DND-41 (cell line): ENCODE measurements around the gene ITPRIPL2.

Source experiments
- ATAC-seq: fragments of 200-7000 bp; cut with Tn5 transposase; 3 replicates; pipeline ENCODE4 v1.9.1; 2021; ENCODE audit warnings: low read depth; ENCODE audit not compliant: insufficient read depth
- DNase-seq: peaks from one replicate; pipeline ENCODE4 v3.0.0-alpha.2; 2020
- H2AFZ ChIP-seq: 2 replicates; pipeline ENCODE4 v1.6.0; 2012; ENCODE audit warnings: low read depth, low read length
- H3K27ac ChIP-seq: 2 replicates; pipeline ENCODE4 v1.5.1; 2012; ENCODE audit warnings: low read length, inconsistent platforms
- H3K27me3 ChIP-seq: fragments of 200-600 bp; sonication (generic); 2 replicates; pipeline ENCODE4 v1.6.0; 2012; ENCODE audit warnings: low read length, mild to moderate bottlenecking, inconsistent platforms; ENCODE audit not compliant: insufficient read depth, poor library complexity
- H3K36me3 ChIP-seq: 2 replicates; pipeline ENCODE4 v1.5.1; 2012; ENCODE audit warnings: low read length, inconsistent platforms; ENCODE audit not compliant: insufficient read depth
- H3K4me1 ChIP-seq: 2 replicates; pipeline ENCODE4 v1.5.1; 2012; ENCODE audit warnings: mild to moderate bottlenecking, low read length; ENCODE audit not compliant: insufficient read depth
- H3K4me2 ChIP-seq: 2 replicates; pipeline ENCODE4 v1.6.0; 2012; ENCODE audit warnings: mild to moderate bottlenecking, moderate library complexity, low read length, inconsistent platforms; ENCODE audit not compliant: insufficient read depth
- H3K4me3 ChIP-seq, 2 experiments: fragments of 200-600 bp in 1 of 2; shearing (Covaris generic) in 1 of 2; 2 replicates each; pipeline ENCODE4 v1.5.1; 2012 to 2016; ENCODE audit warnings: inconsistent platforms in 2 of 2, low read length in 2 of 2, mild to moderate bottlenecking in 2 of 2, low read depth in 1 of 2, moderate library complexity in 1 of 2
- H3K79me2 ChIP-seq: 2 replicates; pipeline ENCODE4 v1.6.0; 2012; ENCODE audit warnings: low read length, inconsistent platforms; ENCODE audit not compliant: insufficient read depth
- H3K9ac ChIP-seq: 2 replicates; pipeline ENCODE4 v1.6.0; 2012; ENCODE audit warnings: low read depth, mild to moderate bottlenecking, inconsistent platforms, low read length, moderate library complexity
- H3K9me3 ChIP-seq: 2 replicates; pipeline ENCODE4 v1.5.1; 2012; ENCODE audit warnings: low read length, moderate library complexity, mild to moderate bottlenecking, inconsistent platforms; ENCODE audit not compliant: insufficient read depth, severe bottlenecking
- H4K20me1 ChIP-seq: 2 replicates; pipeline ENCODE4 v1.6.0; 2012; ENCODE audit warnings: low read length; ENCODE audit not compliant: insufficient read depth
- EZH2 ChIP-seq: IDR thresholded peaks from 3 replicates; pipeline ENCODE4 v1.6.1; 2012; ENCODE audit warnings: borderline replicate concordance, low read depth, mild to moderate bottlenecking, moderate library complexity, low read length, inconsistent platforms; ENCODE audit not compliant: severe bottlenecking
- TF ChIP-seq, protein P1 (sequence below): IDR thresholded peaks from 2 replicates; pipeline ENCODE4 v1.5.1; 2012; ENCODE audit warnings: borderline replicate concordance, low read length, moderate library complexity, mild to moderate bottlenecking; ENCODE audit not compliant: poor library complexity, severe bottlenecking; ENCODE audit errors: extremely low read depth

Gene ITPRIPL2

DNA sequence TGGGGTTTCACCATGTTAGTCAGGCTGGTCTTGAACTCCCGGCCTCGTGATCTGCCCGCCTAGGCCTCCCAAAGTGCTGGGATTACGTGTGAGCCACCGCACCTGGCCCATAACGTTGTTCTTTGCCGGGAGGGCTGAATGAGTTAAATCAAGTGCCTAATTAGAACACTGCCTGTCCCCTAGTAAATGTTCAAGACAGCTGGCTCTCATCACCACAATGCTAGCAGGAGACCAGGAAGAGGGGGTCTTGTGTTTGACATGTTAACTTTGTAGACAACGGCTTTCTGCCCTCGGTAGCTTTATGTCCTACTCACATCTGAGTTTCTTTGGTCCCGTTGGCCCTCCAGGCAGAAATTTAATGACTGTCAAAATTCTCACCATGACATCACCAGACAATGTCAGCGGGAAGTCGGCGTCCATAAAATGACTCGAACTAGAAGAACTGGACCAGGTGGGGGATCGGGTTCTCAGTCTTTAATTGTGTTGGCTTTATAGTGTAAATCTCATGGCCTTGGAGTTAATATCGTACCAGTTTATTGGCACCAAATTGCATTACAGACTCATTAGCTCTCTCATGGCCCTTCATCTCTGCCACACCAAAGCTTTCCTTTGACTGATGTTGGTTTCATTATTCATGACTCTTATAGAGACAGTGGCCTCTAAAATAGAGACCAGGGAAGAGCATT, 11.4 kb upstream of the ITPRIPL2 start:
- no peak for DNase-seq
- no peak overlapping the region for H3K4me2 ChIP-seq

DNA sequence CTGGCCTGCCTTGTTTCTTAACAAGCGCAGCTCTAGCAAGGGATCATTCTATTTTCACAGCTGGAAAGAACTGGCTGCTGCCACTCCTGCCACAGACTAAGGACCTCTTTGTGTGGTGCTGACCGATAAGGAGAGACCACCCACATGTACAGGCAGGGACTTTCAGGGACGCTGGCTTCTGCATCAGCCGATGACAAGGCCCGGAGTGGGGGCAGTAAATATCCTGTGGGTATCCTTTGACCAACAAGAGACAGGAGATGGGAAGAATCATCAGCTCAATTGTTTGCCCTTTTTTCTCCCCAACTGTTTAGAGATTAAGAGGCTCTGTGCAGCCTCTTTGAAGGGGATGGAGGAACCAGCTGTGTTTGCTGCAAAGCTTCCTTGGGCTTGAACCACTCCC, 9.2 kb upstream of the ITPRIPL2 start:
- DNase-seq = no peak
- no peaks in the 10 kb centered on the region for H3K79me2 ChIP-seq
- no peaks in the 10 kb centered on the region for H4K20me1 ChIP-seq
- no peak overlapping the region for H3K4me2 ChIP-seq
- H3K27ac ChIP-seq = no peak overlapping the region
- no peak overlapping the region for H3K9ac ChIP-seq
- no peaks in the 10 kb centered on the region for H3K36me3 ChIP-seq
- ATAC-seq = no peak
- no peaks in the 10 kb centered on the region for H3K4me1 ChIP-seq
- H3K4me3 ChIP-seq = no peak overlapping the region
- H2AFZ ChIP-seq = no peak overlapping the region
- no peaks in the 10 kb centered on the region for H3K9me3 ChIP-seq
- TF ChIP-seq, protein P1, sequence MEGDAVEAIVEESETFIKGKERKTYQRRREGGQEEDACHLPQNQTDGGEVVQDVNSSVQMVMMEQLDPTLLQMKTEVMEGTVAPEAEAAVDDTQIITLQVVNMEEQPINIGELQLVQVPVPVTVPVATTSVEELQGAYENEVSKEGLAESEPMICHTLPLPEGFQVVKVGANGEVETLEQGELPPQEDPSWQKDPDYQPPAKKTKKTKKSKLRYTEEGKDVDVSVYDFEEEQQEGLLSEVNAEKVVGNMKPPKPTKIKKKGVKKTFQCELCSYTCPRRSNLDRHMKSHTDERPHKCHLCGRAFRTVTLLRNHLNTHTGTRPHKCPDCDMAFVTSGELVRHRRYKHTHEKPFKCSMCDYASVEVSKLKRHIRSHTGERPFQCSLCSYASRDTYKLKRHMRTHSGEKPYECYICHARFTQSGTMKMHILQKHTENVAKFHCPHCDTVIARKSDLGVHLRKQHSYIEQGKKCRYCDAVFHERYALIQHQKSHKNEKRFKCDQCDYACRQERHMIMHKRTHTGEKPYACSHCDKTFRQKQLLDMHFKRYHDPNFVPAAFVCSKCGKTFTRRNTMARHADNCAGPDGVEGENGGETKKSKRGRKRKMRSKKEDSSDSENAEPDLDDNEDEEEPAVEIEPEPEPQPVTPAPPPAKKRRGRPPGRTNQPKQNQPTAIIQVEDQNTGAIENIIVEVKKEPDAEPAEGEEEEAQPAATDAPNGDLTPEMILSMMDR = no peak
- no peak for TF ChIP-seq EZH2
- H3K27me3 ChIP-seq = no peaks in the 10 kb centered on the region

More for the DNA sequence above, 11.4 kb upstream of the ITPRIPL2 start:
- no peaks in the 10 kb centered on the region for H4K20me1 ChIP-seq
- no peaks in the 10 kb centered on the region for H3K27me3 ChIP-seq
- H3K9me3 ChIP-seq = no peaks in the 10 kb centered on the region
- H3K9ac ChIP-seq = no peak overlapping the region
- H3K79me2 ChIP-seq = no peaks in the 10 kb centered on the region
- no peak for ATAC-seq
- H3K4me3 ChIP-seq = no peak overlapping the region
- no peak for TF ChIP-seq EZH2
- TF ChIP-seq, protein P1 = no peak
- no peak overlapping the region for H2AFZ ChIP-seq
- H3K4me1 ChIP-seq = no peaks in the 10 kb centered on the region
- no peak overlapping the region for H3K27ac ChIP-seq
- no peaks in the 10 kb centered on the region for H3K36me3 ChIP-seq

DNA sequence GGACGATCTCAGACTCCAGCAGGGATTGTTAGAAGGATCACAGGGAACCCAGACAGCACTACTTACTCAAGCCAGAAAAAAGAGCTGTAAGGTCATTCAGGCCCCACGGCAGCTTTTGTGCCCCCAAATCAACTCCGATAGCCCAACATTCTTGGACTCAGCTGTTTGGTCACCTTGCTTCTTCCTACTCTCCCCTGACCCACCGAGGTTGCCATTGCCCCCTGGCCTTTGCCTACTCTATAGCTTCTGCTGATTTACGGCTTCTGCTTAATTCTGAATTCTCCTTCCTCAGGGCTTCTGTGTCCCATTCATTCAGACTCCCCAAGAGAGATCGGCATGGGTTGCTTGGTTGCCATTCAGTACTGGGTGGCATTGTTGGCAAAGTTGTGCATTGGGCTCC, 8.6 kb upstream of the ITPRIPL2 start:
- ATAC-seq = no peak
- no peak overlapping the region for H3K27ac ChIP-seq
- H3K79me2 ChIP-seq = no peaks in the 10 kb centered on the region
- no peaks in the 10 kb centered on the region for H4K20me1 ChIP-seq
- H3K4me2 ChIP-seq = no peak overlapping the region
- no peaks in the 10 kb centered on the region for H3K36me3 ChIP-seq
- H3K27me3 ChIP-seq = no peaks in the 10 kb centered on the region
- TF ChIP-seq, protein P1 = no peak
- no peak for TF ChIP-seq EZH2
- H3K9me3 ChIP-seq = no peaks in the 10 kb centered on the region
- no peak overlapping the region for H2AFZ ChIP-seq
- no peaks in the 10 kb centered on the region for H3K4me1 ChIP-seq
- H3K9ac ChIP-seq = no peak overlapping the region
- H3K4me3 ChIP-seq = no peak overlapping the region
- no peak for DNase-seq
